Ovary (tissue), 9 donors: ENCODE data around the gene PADI6. TPM values are rescaled to one million over a fixed set of nuclear protein-coding genes. Genes with fewer than 3 reads are reported as not detected.

Source experiments
- DNase-seq, 5 donors: peaks; one replicate each; pipeline ENCODE4 v3.0.0-alpha.2; 2019 to 2020
- H3K27ac ChIP-seq, 2 donors: fragments of 200-600 bp; one replicate each; pipeline versions ENCODE4 v1.5.1 to v1.8.0; 2019 to 2022
- H3K27me3 ChIP-seq: fragments of 200-600 bp; one replicate; pipeline ENCODE4 v1.8.0; 2022
- H3K36me3 ChIP-seq: fragments of 200-600 bp; sonication (generic); one replicate; pipeline ENCODE4 v1.5.1; 2019
- H3K4me1 ChIP-seq: one replicate; pipeline ENCODE4 v1.8.1; 2013; ENCODE audit warnings: mild to moderate bottlenecking, moderate library complexity; ENCODE audit not compliant: insufficient read depth
- H3K4me3 ChIP-seq: fragments of 200-600 bp; sonication (generic); one replicate; pipeline ENCODE4 v1.5.1; 2017
- H3K9me3 ChIP-seq, 2 donors: fragments of 200-600 bp in 1 of 2; sonication (generic) in 1 of 2; one replicate each; pipeline versions ENCODE4 v1.5.1 to v1.8.1; 2013 to 2019; ENCODE audit warnings: mild to moderate bottlenecking in 1 of 2, moderate library complexity in 1 of 2
- CTCF ChIP-seq, 3 donors: fragments of 450-650 bp in 2 of 3; fragments of 200-600 bp in 1 of 3; IDR thresholded peaks; one replicate each; pipeline versions ENCODE4 v1.5.1 to v1.8.0; 2016 to 2022; ENCODE audit warnings: antibody characterized with exemption in 3 of 3, mild to moderate bottlenecking in 1 of 3
- EP300 ChIP-seq: sonication (generic); formaldehyde crosslinking; IDR thresholded peaks from one replicate; pipeline ENCODE4 v1.6.1; 2017; ENCODE audit warnings: antibody characterized with exemption
- POLR2A ChIP-seq: fragments of 450-650 bp; IDR thresholded peaks from one replicate; pipeline ENCODE4 v1.6.1; 2017; ENCODE audit warnings: antibody characterized with exemption, mild to moderate bottlenecking, moderate library complexity
- WGBS, 3 donors: extraction: QIAGEN DNeasy Blood & Tissue Kit in 1 of 3; methylation state at CpG; one replicate each; pipeline versions ENCODE4 v1.1.5 to v1.1.7; 2013 to 2017; 5-methylcytosine and 5-hydroxymethylcytosine counted together
- intact Hi-C, 4 donors: fragments of 100-400 bp; cut with DNase I; formaldehyde crosslinking; loops; one replicate each; pipeline versions ENCODE4 v1.11.0 to v1.15.1; 2022 to 2023
- polyA plus RNA-seq, 2 donors: library from polyadenylated mRNA; stranded (reverse); fragments of 200-250 nt in 1 of 2; fragments of 350-450 nt in 1 of 2; fragmentation: Illumina TruSeq in 1 of 2; extraction: RNeasy Lipid Tissue Mini Kit (QIAGEN cat#74804) in 1 of 2; gene quantifications; one replicate each; pipeline ENCODE4 v1.2.3, GENCODE V29; 2013 to 2014
- total RNA-seq, 7 donors: library from RNA; depleted of rRNA in 2 of 7; stranded (reverse); fragments of >200 nt in 2 of 7; fragmentation: NEBNext Ultra II Directional in 3 of 7; extraction: Animal tissue kit (Norgen Biotek cat#: 25700) in 3 of 7; gene quantifications; one replicate each; pipeline versions ENCODE4 v1.1.0 to v1.2.4, GENCODE V29; 2016 to 2023
- donor health status: DM: no; HTN: no; CAD: no; lungs with moderate emphysema.
- donor health status: DM: no; HTN: no; CAD: no.
- donor health status: Bipolar disorder and iron deficiency.
- donor health status: DM: yes; HTN: yes; CAD: no.
- donor health status: DM: no; HTN: no; CAD: no.
- donor health status: DM: yes; HTN: yes; CAD: no.

PADI6 gene
- total and polyA plus RNA-seq, 9 donors, result 0.10 to 4.3 (median 0.18) TPM; not detected in 6

DNA sequence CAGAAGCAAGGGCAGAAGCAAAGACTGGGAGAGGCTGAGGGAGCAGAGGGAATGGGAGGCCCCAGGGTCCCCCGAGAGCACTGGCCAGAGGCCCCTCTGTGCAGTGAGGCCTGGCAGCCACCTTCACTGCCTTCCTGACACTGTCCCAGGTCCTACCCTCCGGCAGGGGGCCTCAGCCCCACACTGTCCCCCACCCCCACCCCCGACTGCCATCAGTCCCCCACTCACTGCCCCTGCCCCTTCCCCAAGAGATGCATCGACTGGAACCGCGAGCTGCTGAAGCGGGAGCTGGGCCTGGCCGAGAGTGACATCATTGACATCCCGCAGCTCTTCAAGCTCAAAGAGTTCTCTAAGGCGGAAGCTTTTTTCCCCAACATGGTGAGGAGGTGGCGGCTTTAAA lies 13.0 kb upstream of the PADI6 start:
- Histone ChIP-seq H3K4me3 (no peak overlapping the region), H3K27ac (no peak overlapping the region), H3K27me3 (no peaks in the 10 kb centered on the region), H3K9me3 (no peaks in the 10 kb centered on the region), H3K36me3 (no peaks in the 10 kb centered on the region), H3K4me1 (no peaks in the 10 kb centered on the region)
- no peak for DNase-seq
- TF ChIP-seq CTCF (IDR thresholded peaks at IDR 0.05) (no peak), POLR2A (no peak), EP300 (no peak)
- intact Hi-C loops, result no loop called here
- 54 to 63% (median 58%) methylated on average over 11 of the region's 11 CpGs for WGBS, 3 donors

DNA sequence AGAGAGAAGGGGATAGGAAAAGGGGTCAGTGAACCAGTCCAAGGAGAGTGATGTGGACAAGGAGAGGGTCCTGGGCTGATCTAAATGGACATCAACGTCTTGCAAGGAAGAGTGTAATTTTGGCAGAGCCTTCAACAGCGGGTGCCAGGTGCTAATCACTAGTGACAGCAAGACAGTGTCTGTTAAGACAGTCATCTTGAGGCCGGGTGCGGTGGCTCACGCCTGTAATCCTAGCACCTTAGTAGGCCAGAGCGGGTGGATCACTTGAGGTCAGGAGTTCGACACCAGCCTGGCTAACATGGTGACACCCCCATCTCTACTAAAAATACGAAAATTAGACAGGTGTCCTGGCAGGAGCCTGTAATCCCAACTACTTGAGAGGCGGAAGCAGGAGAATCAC lies 12.2 kb upstream of the PADI6 start:
- intact Hi-C loops, result no loop called here
- WGBS, 3 donors, result 86 to 90% (median 87%) methylated on average over 9 of the region's 9 CpGs
- Histone ChIP-seq H3K27ac (no peak overlapping the region), H3K4me1 (no peaks in the 10 kb centered on the region), H3K27me3 (no peaks in the 10 kb centered on the region), H3K36me3 (no peaks in the 10 kb centered on the region), H3K9me3 (no peaks in the 10 kb centered on the region), H3K4me3 (no peak overlapping the region)
- no peak for TF ChIP-seq EP300
- no peak for TF ChIP-seq CTCF (IDR thresholded peaks at IDR 0.05)
- no peak for TF ChIP-seq POLR2A
- DNase-seq, result no peak

- Histone ChIP-seq H3K27me3 (no peaks in the 10 kb centered on the region), H3K9me3 (no peaks in the 10 kb centered on the region), H3K4me1 (no peaks in the 10 kb centered on the region), H3K36me3 (no peaks in the 10 kb centered on the region), H3K27ac (no peak overlapping the region), H3K4me3 (no peak overlapping the region)
- 81 to 87% (median 83%) methylated on average over 11 of the region's 11 CpGs for WGBS, 3 donors
- TF ChIP-seq POLR2A (no peak), CTCF (IDR thresholded peaks at IDR 0.05) (no peak), EP300 (no peak)
- DNase-seq, result no peak
- intact Hi-C loops, result no loop called here
Observed at GRCh38 chr1:17360272-17360956, 11.6 kb upstream of the PADI6 start.

GRCh38 chr1:17361687-17362086 lies 10.3 kb upstream of the PADI6 start:
- intact Hi-C loops, result no loop called here
- Histone ChIP-seq H3K36me3 (no peaks in the 10 kb centered on the region), H3K9me3 (no peaks in the 10 kb centered on the region), H3K27ac (no peak overlapping the region), H3K4me3 (no peak overlapping the region), H3K27me3 (no peaks in the 10 kb centered on the region), H3K4me1 (no peaks in the 10 kb centered on the region)
- DNase-seq, result no peak
- WGBS, 3 donors, result 86 to 91% (median 89%) methylated on average over 4 of the region's 4 CpGs
- TF ChIP-seq EP300 (no peak), POLR2A (no peak), CTCF (IDR thresholded peaks at IDR 0.05) (no peak)
